Umbilical cord (tissue), 2 donors: Measurements from ENCODE around the gene KANK2. TPM values are rescaled to one million over a fixed set of nuclear protein-coding genes. Genes with fewer than 3 reads are reported as not detected.
A peak's percentile ranks its signal among the peaks of the same experiment; 100 is the strongest.
"Not testable (repeated sequence)": the region's sequence is repeated elsewhere in the genome, so short reads cannot be mapped to it uniquely, and the experiment has no call there.

Experiments used
- DNase-seq: peaks from one replicate; pipeline ENCODE4 v3.0.0-alpha.2; 2015; ENCODE audit warnings: low spot score
- total RNA-seq: library from RNA; depleted of rRNA; stranded (reverse); fragments of >200 nt; gene quantifications from one replicate; pipeline ENCODE4 v1.2.3, GENCODE V29; 2014; ENCODE audit warnings: low replicate concordance; ENCODE audit not compliant: insufficient read depth

Gene KANK2
- total RNA-seq, 1 donor from 2014 or later, result 331 TPM

DNA sequence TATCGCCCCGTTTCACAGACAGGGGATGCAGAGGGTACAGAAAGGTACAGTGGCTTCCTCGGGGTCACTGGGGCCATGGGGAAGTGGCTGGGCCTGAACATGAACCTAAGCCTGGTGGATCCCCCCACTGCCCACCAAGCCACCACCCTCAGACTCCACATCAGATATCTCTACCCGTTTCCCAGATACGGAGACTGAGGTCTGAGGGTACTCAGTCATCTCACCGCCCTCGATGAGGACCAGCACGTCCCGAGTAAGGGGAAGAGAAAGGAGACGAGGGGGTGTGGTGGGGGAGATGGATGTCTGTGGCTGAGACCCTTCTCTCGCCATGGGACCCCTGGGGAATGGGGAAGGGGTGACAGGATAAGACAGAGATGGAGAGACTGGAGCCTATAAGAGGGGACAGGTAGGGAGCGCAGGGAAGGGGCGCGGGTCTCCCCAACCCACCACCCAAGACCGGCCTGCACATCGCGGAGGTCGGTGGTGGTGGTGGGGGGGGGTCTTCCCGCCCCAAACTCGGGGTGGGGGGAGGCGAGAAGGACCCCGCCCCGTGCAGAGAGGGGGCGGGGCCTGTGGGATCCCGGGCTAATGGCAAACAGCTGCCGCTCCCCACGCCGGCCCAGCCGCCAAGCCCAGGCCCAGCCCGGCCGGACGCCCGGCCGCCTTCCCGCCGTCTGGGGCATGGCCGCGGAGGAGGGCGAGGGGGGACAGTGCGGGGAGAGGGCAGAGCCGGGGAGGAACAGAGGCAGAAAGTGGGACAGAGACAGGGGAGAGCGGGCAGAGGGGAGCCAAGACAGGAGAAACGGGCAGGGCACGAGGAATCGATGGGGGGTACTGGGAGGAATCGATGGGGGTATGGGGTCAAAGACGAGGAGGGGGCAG is 698 bp downstream of the KANK2 start:
- peak; percentile 52 for DNase-seq

DNA sequence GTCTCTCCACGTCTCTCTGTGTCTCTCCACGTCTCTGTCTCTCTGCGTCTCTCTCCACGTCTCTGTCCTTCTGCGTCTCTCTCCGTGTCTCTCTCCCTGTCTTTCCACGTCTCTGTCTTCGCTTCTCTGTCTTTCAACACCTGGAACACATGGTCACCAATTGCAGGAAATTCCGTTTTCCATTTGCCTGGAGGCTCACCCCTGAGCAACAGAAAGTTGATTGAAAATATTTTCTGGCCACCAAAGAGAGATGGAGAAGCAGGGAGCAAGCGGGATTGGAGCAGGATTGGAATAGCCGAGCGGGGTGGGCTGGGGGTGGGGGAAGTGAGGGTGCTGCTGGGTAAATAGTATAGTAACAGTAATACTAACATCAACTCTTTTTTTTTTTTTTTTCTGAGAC is 1.7 kb downstream of the KANK2 start:
- no peak for DNase-seq

DNA sequence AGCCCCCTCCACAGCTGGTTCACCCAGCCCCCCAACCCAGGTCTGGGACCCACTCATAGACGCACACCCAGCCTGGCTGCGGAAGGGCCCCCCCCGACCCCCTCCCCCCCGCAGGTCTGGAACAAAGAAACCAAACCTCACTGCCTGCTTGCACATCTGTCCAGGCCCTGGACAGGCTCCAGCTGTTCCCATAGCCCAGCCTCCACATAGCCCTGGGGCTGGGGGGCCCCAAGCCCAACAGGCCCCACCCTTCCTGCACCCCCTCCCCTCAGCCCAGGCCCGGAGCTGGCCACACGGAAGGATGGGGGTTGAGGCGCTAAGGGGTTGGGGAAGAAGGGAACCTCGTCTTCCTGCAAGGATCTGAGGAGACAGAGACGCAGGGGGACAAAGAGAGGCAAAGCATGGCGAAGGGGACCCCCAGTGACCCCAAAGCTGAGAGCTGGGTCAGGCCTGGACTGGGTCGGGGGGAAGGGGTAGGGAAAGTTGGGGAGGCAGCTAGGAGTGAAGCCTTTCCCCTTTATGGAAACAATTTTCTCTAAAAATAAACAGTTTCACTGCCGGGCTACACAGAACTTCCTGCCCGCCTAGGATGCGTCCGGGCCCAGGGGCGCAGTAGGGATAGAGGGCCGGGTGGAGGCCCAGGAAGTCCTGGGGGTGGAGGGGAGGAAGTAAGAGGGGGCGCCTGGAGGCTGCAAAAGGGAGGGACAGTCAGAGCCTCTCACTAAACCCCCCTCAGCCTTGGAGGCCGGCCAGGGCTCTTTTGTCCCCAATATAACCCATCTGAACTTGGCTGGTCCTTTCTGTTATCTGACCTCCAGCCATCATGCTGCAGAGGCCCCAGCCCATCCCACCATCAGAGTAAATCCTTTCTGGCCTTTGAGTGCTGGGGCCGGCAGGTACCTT is 2.4 kb downstream of the KANK2 start:
- DNase-seq, result peak; percentile 77

DNA sequence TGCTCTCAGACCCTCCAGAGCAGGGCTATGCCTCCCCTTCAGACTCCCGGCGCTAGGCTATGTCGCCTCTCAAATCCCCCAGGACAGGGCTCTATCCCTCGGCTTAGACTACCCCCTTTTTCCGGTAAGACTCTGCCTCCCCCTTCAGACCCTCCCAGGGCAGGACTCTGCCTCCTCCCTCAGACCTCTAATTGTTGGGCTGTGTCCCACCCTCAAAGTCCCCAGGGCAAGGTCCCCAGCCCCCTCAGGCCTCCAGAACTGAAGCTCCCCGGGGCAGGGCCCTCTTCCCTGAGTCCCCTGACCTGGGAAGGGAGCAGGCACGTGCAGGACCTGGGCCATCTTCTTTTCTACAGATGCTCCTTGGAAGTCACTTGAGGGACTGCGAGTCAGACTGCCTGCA is 3.2 kb downstream of the KANK2 start:
- DNase-seq, result no peak

DNA sequence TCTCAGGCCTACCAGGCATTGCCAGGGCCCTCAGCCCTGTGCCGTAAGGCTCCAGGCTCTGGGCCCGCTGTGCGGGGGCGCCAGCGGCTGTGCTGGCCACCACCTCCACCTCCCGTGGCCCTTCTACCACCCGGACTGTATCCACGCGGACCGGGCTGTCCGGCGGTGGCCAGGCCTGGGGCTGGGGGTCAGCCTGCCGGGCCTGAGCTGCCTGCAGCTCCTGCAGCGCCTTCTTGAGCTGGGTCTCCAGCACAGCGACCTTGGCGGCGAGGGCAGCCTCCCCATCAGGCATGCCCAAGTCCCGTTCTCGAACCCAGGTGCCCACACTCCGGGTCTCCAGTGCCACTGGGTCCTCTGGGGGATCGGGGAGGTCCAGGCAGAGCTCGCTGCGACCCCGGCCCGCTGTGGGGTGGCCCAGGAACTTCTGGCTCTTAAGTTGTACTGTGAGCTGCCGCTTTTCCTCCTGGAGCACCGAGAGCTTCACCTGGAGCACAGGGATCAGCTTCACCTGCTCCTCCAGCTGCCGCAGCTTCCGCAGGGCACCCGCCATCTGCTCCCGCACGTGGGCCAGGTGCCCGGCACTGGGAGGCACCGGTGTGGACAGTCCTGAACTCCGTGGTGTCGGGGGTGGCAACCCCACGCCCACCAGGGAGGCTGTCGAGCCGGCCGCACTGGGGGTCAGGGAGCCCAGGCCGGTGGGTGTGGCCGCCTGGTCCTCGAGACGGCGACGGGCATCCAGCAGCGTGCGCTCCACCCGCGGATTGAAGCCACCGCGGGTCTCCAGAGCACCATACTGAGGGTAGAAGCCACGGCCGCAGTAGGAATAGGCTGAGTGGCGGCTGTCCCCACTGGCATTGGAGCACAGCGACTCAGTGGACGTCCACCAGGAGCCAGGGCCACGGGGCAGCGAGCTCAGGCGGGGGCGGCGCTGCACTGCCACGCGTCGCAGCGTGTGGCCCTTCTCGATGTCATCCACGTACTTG is 4.1 kb downstream of the KANK2 start:
- no peak for DNase-seq

DNA sequence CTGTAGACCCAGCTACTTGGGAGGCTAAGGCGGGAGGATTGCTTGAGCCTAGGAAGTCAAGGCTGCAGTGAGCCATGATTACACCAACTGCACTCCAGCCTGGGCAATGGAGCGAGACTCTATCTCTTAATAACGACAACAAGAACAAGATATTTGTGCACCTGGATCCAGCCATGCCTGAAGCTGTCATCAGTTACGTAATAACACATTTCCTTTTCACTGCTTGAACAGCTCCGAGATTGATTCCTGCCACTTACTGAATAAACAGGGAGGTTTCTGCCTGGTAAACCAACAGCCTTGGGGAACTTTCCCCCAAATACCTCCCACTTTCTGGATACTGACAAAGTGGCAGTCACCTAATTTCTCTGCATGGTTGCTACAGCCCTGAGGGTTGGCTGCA is 5.4 kb downstream of the KANK2 start:
- no peak for DNase-seq

DNA sequence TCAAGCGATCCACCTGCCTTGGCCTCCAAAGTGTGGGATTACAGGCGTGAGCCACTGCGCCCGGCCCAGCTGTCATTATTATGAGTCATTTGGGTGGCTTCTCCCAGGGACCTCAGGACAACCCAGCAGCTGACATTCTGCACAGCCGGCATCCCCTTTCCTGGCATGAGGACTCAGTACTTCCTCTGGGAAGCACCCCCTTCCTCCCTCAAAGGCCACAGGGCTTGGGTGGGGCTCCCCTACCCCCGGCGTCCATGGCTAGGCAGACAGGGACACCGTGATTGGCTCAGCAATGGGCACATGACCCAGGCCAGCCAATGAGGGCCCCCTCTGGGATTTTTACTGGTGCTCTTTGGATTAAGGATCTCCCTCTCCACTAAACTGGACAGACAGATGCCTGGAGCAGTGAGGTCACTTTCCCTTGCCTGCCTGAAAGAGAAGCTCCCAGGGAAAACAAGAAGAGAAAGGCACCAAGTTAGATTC is 6.0 kb downstream of the KANK2 start:
- peak; percentile 61 for DNase-seq

DNA sequence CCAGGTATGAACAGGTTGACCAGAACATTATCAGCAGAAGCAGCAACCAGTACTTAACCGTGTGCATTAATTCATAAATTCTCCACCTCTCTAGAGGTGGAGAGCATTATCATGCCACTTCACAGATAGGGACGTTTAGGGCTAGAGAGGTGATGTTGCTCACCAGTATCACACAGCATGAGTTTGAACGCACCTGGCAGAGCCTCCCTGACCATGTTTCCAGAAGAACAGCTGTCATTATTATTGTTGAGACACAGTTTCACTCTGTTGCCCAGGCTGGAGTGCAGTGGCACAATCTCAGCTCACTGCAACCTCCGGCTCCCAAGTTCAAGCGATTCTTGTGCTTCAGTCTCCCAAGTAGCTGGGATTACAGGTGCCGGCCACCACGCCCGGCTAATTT is 6.8 kb downstream of the KANK2 start:
- DNase-seq, result no peak

DNA sequence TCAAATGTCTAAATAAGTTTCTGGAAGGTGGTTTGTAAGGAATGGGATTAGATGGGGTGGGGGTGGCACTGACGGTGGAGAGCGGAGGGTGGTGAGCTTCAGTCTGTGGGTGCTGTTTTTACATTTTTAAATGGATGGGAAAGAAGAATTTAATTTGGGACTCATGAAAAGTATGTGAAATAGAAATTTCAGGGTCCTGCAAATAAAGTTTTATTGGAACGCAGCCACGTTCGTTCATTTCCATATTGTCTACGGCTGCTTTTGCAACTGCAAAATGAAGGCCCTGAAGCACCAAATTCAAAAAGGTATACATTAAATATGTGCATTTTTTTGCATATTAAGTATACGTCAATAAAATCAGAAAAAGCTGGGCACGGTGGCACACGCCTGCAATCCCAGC is 9.9 kb downstream of the KANK2 start:
- no peak for DNase-seq

DNA sequence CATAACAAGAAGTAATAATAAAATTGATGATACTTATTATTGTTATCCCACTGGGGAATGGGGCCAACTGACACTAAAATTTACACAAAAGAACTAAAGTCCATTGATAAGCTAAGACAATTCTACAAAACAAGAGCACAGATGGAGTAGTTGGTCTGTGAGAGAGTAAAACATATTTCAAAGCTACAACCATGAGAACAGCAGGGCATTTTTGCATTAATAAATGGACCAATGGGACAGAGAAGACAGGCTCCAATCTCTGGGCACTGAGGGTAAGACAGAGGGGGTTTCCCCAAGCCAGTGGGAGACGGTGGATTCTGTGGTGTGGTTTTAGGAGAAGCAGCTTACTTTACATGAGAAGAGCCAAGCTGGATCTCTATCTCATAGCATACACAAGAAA is 14.4 kb downstream of the KANK2 start:
- DNase-seq, result no peak

DNA sequence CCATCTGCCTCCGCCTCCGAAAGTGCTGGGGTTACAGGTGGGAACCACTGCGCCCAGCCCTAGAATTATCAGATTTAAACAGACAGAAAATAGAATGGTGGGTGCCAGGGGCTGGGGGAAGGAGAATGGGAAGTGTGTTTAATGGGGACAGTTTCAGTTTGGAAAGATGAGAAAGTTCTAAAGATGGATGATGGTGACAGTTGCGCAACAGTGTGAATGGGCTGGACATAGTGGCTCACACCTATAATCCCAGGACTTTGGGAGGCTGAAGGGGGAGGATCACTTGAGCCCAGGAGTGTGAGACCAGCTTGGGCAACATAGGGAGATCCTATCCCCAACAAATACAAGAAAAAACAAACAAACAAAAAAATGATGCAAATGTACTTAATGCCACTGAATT is 15.9 kb downstream of the KANK2 start:
- no peak for DNase-seq

DNA sequence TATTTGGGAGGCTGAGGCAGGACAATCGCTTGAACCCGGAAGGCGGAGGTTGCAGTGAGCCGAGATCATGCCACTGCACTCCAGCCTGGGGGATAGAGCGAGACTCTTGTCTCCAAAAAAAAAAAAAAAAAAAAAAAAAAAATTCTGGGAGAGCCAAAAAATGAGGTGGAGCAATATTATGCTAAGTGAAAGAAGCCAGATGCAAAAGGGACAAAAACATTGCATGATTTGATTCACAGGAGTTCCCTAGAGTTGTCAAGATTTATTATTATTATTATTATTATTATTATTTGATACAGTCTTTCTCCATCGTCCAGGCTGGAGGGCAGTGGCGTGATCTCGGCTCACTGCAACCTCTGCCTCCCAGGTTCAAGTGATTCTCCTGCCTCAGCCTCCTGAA is 16.4 kb downstream of the KANK2 start:
- not testable (repeated sequence) for DNase-seq

DNA sequence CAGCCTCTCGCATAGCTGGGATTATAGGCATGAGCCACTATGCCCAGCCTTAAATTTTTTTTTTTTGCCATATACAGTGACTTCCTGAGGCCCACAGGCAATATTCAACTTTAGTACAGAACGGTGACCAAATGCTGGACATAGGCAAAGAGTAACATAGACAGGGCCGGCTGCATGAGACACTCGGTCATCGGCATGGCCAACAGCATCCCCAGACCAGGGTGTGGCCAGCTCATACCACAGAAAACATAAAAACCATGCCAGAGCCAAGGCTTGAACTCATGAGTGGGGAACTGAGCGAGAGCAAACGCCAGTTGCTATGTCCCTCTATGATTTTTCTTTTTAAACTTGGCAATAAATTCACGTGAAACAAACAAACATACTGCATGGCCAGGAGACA is 17.0 kb downstream of the KANK2 start:
- DNase-seq, result peak; percentile 71

DNA sequence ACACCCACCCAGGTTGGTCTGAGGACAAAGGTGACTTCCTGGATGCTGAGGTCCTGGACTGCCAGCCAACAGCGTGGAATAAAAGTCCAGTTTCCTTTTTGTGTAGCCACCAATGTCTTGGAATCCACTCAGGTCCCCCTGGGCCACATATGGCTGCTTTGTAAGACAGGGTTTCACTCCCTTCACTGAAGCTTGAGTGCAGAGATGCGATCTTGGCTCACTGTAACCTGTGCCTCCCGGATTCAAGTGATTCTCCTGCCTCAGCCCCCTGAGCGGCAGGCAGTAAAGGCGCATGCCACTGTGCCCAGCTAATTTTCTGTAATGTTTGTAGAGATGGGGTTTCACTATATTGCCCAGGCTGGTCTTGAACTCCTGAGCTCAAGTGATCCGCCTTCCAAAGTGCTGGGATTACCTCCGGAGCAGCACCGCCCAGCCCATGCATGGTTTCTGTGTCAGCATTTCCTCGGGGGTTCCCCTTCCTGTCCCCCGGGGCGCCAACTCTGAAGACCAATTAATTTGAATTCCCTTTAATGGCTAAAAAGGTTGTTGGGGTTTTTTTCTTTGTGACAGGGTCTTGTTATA is 17.5 kb downstream of the KANK2 start:
- DNase-seq, result no peak

DNA sequence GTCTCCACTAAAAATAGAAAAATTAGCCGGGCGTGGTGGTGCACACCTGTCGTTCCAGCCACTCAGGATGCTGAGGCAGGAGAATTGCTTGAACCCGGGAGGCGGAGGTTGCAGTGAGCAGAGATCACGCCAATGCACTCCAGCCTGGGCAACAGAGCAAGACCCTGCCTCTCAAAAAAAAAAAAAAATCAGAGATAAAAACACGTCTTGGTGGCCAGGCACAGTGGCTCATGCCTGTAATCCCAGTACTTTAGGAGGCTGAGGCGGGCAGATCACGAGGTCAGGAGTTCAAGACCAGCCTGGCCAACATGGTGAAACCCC is 18.2 kb downstream of the KANK2 start:
- not testable (repeated sequence) for DNase-seq

DNA sequence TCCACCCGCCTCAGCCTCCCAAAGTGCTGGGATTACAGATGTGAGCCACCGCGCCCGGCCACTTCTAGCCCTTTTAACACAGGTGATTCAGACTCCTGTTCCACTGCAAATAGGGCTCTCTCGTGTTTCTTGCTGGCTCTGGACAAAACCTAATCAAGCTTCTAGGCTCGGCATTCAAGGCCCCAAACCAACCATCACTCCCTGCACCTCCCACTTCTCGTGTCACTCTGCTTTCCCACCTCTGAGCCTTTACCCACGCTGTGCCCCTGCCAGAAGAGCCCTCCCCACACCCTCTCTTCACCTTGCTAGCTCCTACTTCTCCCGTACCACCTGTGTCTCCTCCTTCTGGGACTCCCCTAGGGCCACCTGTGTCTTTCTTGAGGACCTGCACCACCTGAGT is 19.8 kb downstream of the KANK2 start:
- no peak for DNase-seq

DNA sequence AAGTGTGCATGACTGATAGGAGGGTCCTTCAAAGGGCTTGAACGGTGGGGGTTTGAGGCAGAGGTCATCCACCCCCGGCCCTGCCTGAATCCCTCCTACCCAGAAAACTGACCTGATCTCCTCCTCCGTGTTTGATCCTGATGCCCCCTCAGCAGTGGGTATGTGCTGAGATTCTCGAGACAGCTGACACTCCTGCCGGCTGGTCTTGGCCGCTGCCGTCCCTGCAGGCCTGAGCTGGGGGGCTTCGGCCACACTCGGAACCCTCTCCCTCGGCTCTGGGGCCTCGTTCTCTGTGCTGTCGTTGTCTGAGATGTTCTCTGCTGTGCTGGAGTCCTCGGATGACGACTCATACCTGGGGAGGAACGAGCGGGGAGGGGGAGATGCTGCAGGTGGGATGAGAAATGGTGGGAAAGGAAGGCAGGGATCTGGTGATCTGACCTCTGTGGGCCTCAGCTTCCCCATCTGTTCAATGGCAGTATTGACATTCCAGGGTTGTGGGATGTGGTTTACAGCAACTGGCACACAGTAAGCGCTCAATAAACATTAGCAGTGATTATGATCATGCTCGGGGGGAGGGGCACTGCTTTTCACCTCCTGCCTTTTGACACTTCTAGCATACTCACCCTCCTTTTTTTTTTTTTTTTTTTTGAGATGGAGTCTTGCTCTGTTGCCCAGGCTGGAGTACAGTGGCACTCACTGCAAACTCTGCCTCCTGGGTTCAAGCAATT is 20.7 kb downstream of the KANK2 start:
- no peak for DNase-seq

DNA sequence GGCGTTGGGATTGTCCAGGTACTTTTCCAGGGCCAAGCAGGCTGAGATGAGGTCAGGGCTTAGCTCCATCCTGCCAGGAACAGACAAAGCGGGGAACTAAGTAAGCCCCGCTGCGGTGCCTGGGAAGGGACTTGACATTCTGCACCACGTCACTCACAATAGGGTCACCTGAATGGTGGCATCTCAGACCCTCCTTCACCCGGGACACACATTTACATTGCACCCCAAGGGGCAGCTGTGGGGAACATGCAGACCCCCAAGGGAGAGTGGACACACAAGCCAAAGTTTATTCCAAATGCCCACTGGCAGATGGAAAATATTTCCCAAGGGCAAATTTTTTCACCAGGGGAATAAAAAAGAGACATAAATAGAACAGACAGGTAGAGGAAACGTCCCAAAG is 21.4 kb downstream of the KANK2 start:
- DNase-seq, result no peak

DNA sequence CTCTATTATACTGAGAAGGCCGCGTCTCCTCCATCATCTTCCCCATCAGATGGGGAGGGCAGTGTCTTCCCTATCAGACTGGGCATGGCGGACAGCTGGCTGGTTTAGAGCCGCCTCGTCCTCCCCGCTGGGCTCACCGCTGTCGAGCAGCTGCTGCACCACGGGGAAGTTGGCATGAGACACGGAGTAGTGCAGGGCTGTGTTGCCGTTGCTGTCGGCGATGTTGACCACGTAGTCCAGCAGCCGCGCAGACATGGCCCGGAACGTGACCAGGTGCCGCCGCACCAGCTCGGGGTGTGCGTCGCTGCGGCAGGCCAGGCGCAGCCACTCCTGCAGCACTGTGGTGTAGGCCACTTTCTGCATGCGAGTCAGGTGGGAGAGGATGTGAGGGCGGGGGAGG is 23.0 kb downstream of the KANK2 start:
- no peak for DNase-seq

DNA sequence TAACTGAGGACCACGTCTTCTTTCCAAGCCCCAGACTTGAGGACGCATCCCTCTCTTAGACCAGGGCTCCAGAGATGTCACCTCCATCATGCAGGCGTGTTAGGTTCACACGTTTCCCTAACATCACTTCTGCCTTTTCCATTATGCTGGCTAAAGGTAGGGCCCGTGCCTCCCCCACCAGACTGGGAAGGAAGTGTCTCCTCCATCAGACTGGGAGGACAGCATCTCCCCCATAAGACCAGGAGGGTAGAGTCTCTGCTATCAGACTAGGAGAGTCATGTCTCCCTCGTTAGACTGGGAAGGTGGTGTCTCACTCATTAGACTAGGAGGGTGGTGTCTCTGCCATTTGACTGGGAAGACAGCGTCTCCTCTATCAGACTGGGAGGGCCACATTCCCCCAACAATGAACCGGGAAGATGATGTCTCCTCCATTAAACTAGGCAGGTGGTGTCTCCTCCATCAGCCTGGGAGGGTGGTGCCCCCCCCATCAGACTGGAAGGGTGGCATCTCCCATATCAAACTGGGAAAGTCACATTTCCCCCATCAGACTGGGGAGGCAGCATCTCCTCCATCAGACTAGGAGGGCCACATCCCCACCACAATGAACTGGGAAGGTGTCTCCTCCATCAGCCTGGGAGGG is 23.7 kb downstream of the KANK2 start:
- no peak for DNase-seq
